ENCODE measurements around the gene MRTFA. TPM values are rescaled to one million over a fixed set of nuclear protein-coding genes. Genes with fewer than 3 reads are reported as not detected.
"Not testable (repeated sequence)": the region's sequence is repeated elsewhere in the genome, so short reads cannot be mapped to it uniquely, and the experiment has no call there.

Gene MRTFA
- total RNA-seq, 1 donor: 34.0 TPM

DNA sequence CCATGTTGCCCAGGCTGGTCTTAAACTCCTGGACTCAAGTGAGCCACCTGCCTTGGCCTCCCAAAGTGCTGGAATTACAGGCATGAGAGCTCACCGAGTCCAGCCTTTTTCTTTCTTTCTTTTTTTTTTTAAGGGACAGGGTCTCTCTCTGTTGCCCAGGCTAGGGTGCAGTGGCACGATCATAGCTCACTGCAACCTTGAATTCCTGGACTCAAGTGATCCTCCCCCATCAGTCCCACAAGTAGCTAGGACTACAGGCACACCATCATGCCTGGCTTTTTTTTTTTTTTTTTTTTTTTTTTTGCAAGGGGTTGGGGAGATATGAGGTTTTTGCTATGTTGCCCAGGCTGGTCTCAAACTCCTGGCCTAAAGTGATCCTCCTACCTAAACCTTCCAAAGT lies 78.5 kb downstream of the MRTFA start:
- Histone ChIP-seq H3K79me2 (ENCODE audit: insufficient read depth, low read length) (peaks cover 64% of the 10 kb centered on the region), H2AFZ (ENCODE audit: low read length) (no peak overlapping the region), H3K9me3 (ENCODE audit: low read depth, low read length) (no peaks in the 10 kb centered on the region), H4K20me1 (ENCODE audit: insufficient read depth, low read length) (peaks cover 4% of the 10 kb centered on the region), H3K4me3 (ENCODE audit: insufficient read depth, low read length) (no peak overlapping the region), H3K4me1 (ENCODE audit: insufficient read depth, low read length) (peaks cover 8% of the 10 kb centered on the region), H3K27me3 (ENCODE audit: insufficient read depth, low read length) (no peaks in the 10 kb centered on the region), H3K36me3 (ENCODE audit: insufficient read depth, low read length) (peaks cover 2% of the 10 kb centered on the region), H3K4me2 (ENCODE audit: insufficient read depth, low read length) (no peak overlapping the region), H3K27ac (ENCODE audit: low read depth, low read length) (no peak overlapping the region)
- no peak for DNase-seq (ENCODE audit: insufficient read length, low spot score, missing footprints)
- TF ChIP-seq, protein P1, sequence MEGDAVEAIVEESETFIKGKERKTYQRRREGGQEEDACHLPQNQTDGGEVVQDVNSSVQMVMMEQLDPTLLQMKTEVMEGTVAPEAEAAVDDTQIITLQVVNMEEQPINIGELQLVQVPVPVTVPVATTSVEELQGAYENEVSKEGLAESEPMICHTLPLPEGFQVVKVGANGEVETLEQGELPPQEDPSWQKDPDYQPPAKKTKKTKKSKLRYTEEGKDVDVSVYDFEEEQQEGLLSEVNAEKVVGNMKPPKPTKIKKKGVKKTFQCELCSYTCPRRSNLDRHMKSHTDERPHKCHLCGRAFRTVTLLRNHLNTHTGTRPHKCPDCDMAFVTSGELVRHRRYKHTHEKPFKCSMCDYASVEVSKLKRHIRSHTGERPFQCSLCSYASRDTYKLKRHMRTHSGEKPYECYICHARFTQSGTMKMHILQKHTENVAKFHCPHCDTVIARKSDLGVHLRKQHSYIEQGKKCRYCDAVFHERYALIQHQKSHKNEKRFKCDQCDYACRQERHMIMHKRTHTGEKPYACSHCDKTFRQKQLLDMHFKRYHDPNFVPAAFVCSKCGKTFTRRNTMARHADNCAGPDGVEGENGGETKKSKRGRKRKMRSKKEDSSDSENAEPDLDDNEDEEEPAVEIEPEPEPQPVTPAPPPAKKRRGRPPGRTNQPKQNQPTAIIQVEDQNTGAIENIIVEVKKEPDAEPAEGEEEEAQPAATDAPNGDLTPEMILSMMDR (IDR thresholded peaks at IDR 0.05; ENCODE audit: extremely low read depth, low read depth, low read length): no peak

DNA sequence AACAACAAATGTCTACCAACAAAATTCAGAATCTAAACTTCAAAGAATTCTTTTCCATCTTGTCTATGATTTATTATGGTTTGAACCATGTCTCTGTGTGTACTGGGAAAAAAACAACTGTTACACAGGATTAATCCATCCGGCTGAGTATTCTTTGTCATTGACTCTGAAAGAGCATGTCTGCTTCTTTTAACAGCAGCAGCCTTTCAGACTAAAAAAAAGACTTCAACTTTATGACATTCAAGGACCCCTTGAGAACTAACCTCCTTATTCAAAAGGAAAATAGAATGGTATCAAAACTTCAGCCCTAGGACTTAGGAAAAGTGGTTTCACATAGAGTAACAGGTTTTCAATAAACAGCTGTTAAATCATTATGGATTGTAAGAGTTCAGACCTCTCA lies 79.9 kb downstream of the MRTFA start:
- Histone ChIP-seq H3K79me2 (ENCODE audit: insufficient read depth, low read length) (peaks cover 62% of the 10 kb centered on the region), H4K20me1 (ENCODE audit: insufficient read depth, low read length) (peaks cover 7% of the 10 kb centered on the region), H3K4me3 (ENCODE audit: insufficient read depth, low read length) (no peak overlapping the region), H3K4me2 (ENCODE audit: insufficient read depth, low read length) (no peak overlapping the region), H2AFZ (ENCODE audit: low read length) (no peak overlapping the region), H3K36me3 (ENCODE audit: insufficient read depth, low read length) (peaks cover 6% of the 10 kb centered on the region), H3K9me3 (ENCODE audit: low read depth, low read length) (no peaks in the 10 kb centered on the region), H3K27ac (ENCODE audit: low read depth, low read length) (no peak overlapping the region), H3K4me1 (ENCODE audit: insufficient read depth, low read length) (peaks cover 8% of the 10 kb centered on the region), H3K27me3 (ENCODE audit: insufficient read depth, low read length) (no peaks in the 10 kb centered on the region)
- TF ChIP-seq, protein P1 (IDR thresholded peaks at IDR 0.05; ENCODE audit: extremely low read depth, low read depth, low read length): no peak
- no peak for DNase-seq (ENCODE audit: insufficient read length, low spot score, missing footprints)

DNA sequence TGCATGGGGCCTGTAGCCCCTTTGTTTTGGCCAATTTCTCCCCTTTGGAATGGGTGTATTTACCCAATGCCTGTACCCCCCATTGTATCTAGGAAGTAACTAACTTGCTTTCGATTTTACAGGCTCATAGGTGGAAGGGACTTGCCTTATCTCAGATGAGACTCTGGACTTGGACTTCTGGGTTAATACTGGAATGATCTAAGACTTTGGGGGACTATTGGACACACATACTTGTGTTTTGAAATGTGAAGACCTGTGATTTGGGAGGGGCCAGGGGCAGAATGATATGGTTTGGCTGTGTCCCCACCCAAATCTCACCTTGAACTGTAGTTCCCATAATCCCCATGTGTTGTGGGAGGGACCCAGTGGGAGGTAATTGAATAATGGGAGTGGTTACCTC lies 82.5 kb downstream of the MRTFA start:
- H3K9me3 ChIP-seq (ENCODE audit: low read depth, low read length); H4K20me1 ChIP-seq (ENCODE audit: insufficient read depth, low read length); H3K27ac ChIP-seq (ENCODE audit: low read depth, low read length); H3K4me3 ChIP-seq (ENCODE audit: insufficient read depth, low read length); H3K4me2 ChIP-seq (ENCODE audit: insufficient read depth, low read length); DNase-seq (ENCODE audit: insufficient read length, low spot score, missing footprints); H3K27me3 ChIP-seq (ENCODE audit: insufficient read depth, low read length); H2AFZ ChIP-seq (ENCODE audit: low read length); H3K4me1 ChIP-seq (ENCODE audit: insufficient read depth, low read length): not testable (repeated sequence)
- peaks cover 16% of the 10 kb centered on the region for H3K36me3 ChIP-seq (ENCODE audit: insufficient read depth, low read length)
- peaks cover 60% of the 10 kb centered on the region for H3K79me2 ChIP-seq (ENCODE audit: insufficient read depth, low read length)

DNA sequence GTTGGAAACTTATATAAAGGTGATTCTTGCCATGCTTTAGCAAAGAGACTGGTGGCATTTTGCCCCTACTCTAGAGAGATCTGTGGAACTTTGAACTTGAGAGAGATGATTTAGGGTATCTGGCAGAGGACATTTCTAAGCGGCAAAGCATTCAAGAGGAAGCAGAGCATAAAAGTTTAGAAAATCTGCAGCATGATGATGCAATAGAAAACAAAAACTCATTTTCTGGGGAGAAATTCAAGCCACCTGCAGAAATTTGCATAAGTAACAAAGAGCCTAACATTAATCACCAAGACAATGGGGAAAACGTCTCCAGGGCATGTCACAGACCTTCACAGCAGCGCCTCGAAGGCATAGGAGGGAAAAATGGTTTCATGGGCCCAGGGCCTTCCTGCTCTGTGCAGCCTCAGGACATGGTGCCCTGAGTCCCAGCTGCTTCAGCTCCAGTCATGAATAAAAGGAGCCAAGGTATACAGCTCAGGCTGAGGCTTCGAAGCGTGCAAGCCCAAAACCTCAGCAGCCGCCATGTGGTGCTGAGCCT lies 83.4 kb downstream of the MRTFA start:
- Histone ChIP-seq H4K20me1 (ENCODE audit: insufficient read depth, low read length) (peaks cover 8% of the 10 kb centered on the region), H3K4me3 (ENCODE audit: insufficient read depth, low read length) (no peak overlapping the region), H3K4me2 (ENCODE audit: insufficient read depth, low read length) (no peak overlapping the region), H3K4me1 (ENCODE audit: insufficient read depth, low read length) (no peaks in the 10 kb centered on the region), H3K9me3 (ENCODE audit: low read depth, low read length) (no peaks in the 10 kb centered on the region), H3K27me3 (ENCODE audit: insufficient read depth, low read length) (no peaks in the 10 kb centered on the region), H3K79me2 (ENCODE audit: insufficient read depth, low read length) (peaks cover 52% of the 10 kb centered on the region), H2AFZ (ENCODE audit: low read length) (no peak overlapping the region), H3K27ac (ENCODE audit: low read depth, low read length) (no peak overlapping the region), H3K36me3 (ENCODE audit: insufficient read depth, low read length) (peaks cover 16% of the 10 kb centered on the region)
- TF ChIP-seq, protein P1 (IDR thresholded peaks at IDR 0.05; ENCODE audit: extremely low read depth, low read depth, low read length): no peak
- no peak for DNase-seq (ENCODE audit: insufficient read length, low spot score, missing footprints)

Measured in osteoblast (primary cell).